A673 (cell line): ENCODE data around the gene PRPF40B. TPM values are rescaled to one million over a fixed set of nuclear protein-coding genes. Genes with fewer than 3 reads are reported as not detected.

Experiments
- BruUV-seq: library from RNA; stranded (reverse); fragments of 400-500 nt; replicated peaks from 2 replicates; lab custom pipeline; 2021; lab: Mats Ljungman, UMichigan
- CTCF ChIA-PET: fragments of 300-600 bp; sonication (Branson Sonifier 250); formaldehyde crosslinking; loops from one replicate; lab custom pipeline; 2022; ENCODE audit warnings: antibody characterized with exemption; lab: Charles Lee
- POLR2A ChIA-PET: fragments of 300-600 bp; sonication (Branson Sonifier 250); formaldehyde crosslinking; loops from one replicate; lab custom pipeline; 2022; ENCODE audit warnings: antibody characterized with exemption; ENCODE audit not compliant: low non-redundant PET; lab: Charles Lee
- DNase-seq: peaks from one replicate; pipeline ENCODE4 v3.0.0-alpha.2; 2015; ENCODE audit warnings: low spot score
- H3K27ac ChIP-seq: fragments of 200-600 bp; sonication (generic); 2 replicates; pipeline ENCODE4 v1.5.1; 2016; ENCODE audit warnings: mixed run types, low read depth, mild to moderate bottlenecking, mixed read lengths, antibody characterized with exemption, low read length; ENCODE audit not compliant: poor library complexity, severe bottlenecking
- H3K27me3 ChIP-seq: fragments of 200-600 bp; sonication (generic); replicated peaks from 2 replicates; pipeline ENCODE4 v1.6.1; 2017; ENCODE audit warnings: mixed run types, low read depth, mild to moderate bottlenecking, mixed read lengths, antibody characterized with exemption, low read length; ENCODE audit not compliant: insufficient read depth, poor library complexity
- H3K36me3 ChIP-seq: fragments of 200-600 bp; sonication (generic); 2 replicates; pipeline ENCODE4 v1.6.1; 2016; ENCODE audit warnings: mixed run types, mild to moderate bottlenecking, mixed read lengths, antibody characterized with exemption, low read length; ENCODE audit not compliant: insufficient read depth, poor library complexity, severe bottlenecking
- H3K4me1 ChIP-seq: fragments of 200-600 bp; sonication (generic); 2 replicates; pipeline ENCODE4 v1.6.1; 2017; ENCODE audit warnings: mixed run types, mild to moderate bottlenecking, mixed read lengths, antibody characterized with exemption, low read length; ENCODE audit not compliant: insufficient read depth, poor library complexity, severe bottlenecking
- H3K4me3 ChIP-seq: fragments of 200-600 bp; sonication (generic); 2 replicates; pipeline ENCODE4 v1.5.1; 2016; ENCODE audit warnings: low read depth, mixed run types, mild to moderate bottlenecking, mixed read lengths, low read length; ENCODE audit not compliant: poor library complexity, severe bottlenecking
- H3K9me3 ChIP-seq: fragments of 200-600 bp; sonication (generic); 2 replicates; pipeline ENCODE4 v1.6.1; 2016; ENCODE audit warnings: mixed run types, low read depth, mild to moderate bottlenecking, mixed read lengths, antibody characterized with exemption, low read length; ENCODE audit not compliant: poor library complexity, severe bottlenecking
- CTCF ChIP-seq: fragments of 300-800, 200-600 bp; sonication (generic); conservative IDR thresholded peaks from 2 replicates; pipeline ENCODE4 v1.5.1; 2017; ENCODE audit warnings: low read depth, mild to moderate bottlenecking, antibody characterized with exemption, low read length, moderate library complexity, mixed read lengths
- EZH2 ChIP-seq: fragments of 200-600 bp; sonication (generic); IDR thresholded peaks from 2 replicates; pipeline ENCODE4 v1.6.1; 2017; ENCODE audit warnings: borderline replicate concordance, low read depth, mild to moderate bottlenecking, mixed read lengths, antibody characterized with exemption, low read length; ENCODE audit not compliant: poor library complexity, severe bottlenecking
- intact Hi-C: fragments of 100-400 bp; cut with micrococcal nuclease; formaldehyde crosslinking; loops from one replicate; pipeline ENCODE4 v1.10.0; 2022; ENCODE audit not compliant: unreplicated experiment
- total RNA-seq: library from RNA; stranded (reverse); gene quantifications from 2 replicates; pipeline ENCODE4 v1.2.3, GENCODE V29; 2021

The PRPF40B gene
- total RNA-seq, 1 experiment from 2014 or later: 14.0 TPM

- no peaks in the 10 kb centered on the region for H3K9me3 ChIP-seq
- ChIA-PET POLR2A (no interaction called here), CTCF (interaction anchor here (0.6 kb wide), 1 partner anchor 110 kb away, joined by 3 read pairs; the partner anchor contains the start of gene TMBIM6)
- H3K4me3 ChIP-seq: no peak overlapping the region
- TF ChIP-seq CTCF (no peak), EZH2 (no peak)
- no peaks in the 10 kb centered on the region for H3K36me3 ChIP-seq
- no peak for DNase-seq
- no TSS peak for BruUV-seq
- no peaks in the 10 kb centered on the region for H3K4me1 ChIP-seq
- no peak overlapping the region for H3K27ac ChIP-seq
- intact Hi-C loops: no loop called here
- H3K27me3 ChIP-seq: no peaks in the 10 kb centered on the region
Observed at GRCh38 chr12:49631336-49631907, 8.1 kb downstream of the PRPF40B start.

GRCh38 chr12:49632401-49632800, 9.0 kb downstream of the PRPF40B start:
- H3K4me3 ChIP-seq: no peak overlapping the region

GRCh38 chr12:49632986-49633702, 9.8 kb downstream of the PRPF40B start:
- ChIA-PET CTCF (interaction anchor here (1.1 kb wide), 1 partner anchor 108 kb away, joined by 3 read pairs; the partner anchor contains the start of gene TMBIM6), POLR2A (no interaction called here)
- Histone ChIP-seq H3K4me1 (no peaks in the 10 kb centered on the region), H3K9me3 (no peaks in the 10 kb centered on the region), H3K36me3 (no peaks in the 10 kb centered on the region), H3K27me3 (no peaks in the 10 kb centered on the region), H3K4me3 (no peak overlapping the region), H3K27ac (no peak overlapping the region)
- intact Hi-C loops: no loop called here
- no peak for DNase-seq
- BruUV-seq: no TSS peak
- TF ChIP-seq CTCF: no peak
- TF ChIP-seq EZH2: no peak

More at GRCh38 chr12:49632401-49632800, 9.0 kb downstream of the PRPF40B start:
- H3K4me1 ChIP-seq: no peaks in the 10 kb centered on the region
- TF ChIP-seq CTCF: no peak
- no peak for TF ChIP-seq EZH2
- intact Hi-C loops: no loop called here
- DNase-seq: no peak
- CTCF ChIA-PET: interaction anchor here (0.6 to 1.0 kb wide), 2 partner anchors 13 to 274 kb away, joined by 3 to 4 read pairs; no protein-coding TSS in a partner anchor
- BruUV-seq: no TSS peak
- H3K36me3 ChIP-seq: no peaks in the 10 kb centered on the region
- no peaks in the 10 kb centered on the region for H3K9me3 ChIP-seq
- H3K27ac ChIP-seq: no peak overlapping the region
- POLR2A ChIA-PET: no interaction called here
- no peaks in the 10 kb centered on the region for H3K27me3 ChIP-seq
